Hepatocyte (in vitro differentiated cells): ENCODE data around the gene KCNQ5.

ENCODE experiments used
- EZH2 ChIP-seq: fragments of 200-600 bp; sonication (generic); IDR thresholded peaks from 2 replicates; pipeline ENCODE4 v1.6.1; 2016; ENCODE audit warnings: antibody characterized with exemption, mild to moderate bottlenecking, borderline replicate concordance
- EZH2phosphoT487 ChIP-seq: fragments of 200-600 bp; sonication (generic); IDR thresholded peaks from one replicate; pipeline ENCODE4 v1.6.1; 2018; ENCODE audit warnings: antibody characterized with exemption, mild to moderate bottlenecking, low read depth, moderate library complexity; ENCODE audit not compliant: unreplicated experiment, severe bottlenecking
- TF ChIP-seq, protein P1 (sequence below): fragments of 200-600 bp; sonication (generic); IDR thresholded peaks from 2 replicates; pipeline ENCODE4 v1.5.1; 2016; ENCODE audit warnings: antibody characterized with exemption, mild to moderate bottlenecking; ENCODE audit not compliant: poor library complexity

DNA sequence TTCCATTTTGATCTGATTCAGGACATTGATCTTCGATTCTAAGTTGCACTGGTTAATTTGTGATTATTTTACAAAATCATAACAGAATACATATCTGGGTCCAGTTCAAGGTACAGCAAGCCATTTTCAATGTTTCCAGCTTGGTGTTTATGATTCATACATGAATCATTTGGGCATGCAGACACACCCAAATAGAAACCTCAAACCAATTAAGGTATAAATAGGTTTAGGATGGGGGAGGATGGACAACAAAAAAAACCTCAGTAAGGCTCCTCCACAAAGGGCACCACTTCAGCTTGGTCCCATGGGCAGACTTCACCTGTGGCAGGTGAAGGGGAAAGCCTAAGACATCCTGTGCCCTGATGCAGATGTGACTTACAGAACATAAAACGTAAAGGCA is 410.7 kb downstream of the KCNQ5 start:
- TF ChIP-seq, protein P1, sequence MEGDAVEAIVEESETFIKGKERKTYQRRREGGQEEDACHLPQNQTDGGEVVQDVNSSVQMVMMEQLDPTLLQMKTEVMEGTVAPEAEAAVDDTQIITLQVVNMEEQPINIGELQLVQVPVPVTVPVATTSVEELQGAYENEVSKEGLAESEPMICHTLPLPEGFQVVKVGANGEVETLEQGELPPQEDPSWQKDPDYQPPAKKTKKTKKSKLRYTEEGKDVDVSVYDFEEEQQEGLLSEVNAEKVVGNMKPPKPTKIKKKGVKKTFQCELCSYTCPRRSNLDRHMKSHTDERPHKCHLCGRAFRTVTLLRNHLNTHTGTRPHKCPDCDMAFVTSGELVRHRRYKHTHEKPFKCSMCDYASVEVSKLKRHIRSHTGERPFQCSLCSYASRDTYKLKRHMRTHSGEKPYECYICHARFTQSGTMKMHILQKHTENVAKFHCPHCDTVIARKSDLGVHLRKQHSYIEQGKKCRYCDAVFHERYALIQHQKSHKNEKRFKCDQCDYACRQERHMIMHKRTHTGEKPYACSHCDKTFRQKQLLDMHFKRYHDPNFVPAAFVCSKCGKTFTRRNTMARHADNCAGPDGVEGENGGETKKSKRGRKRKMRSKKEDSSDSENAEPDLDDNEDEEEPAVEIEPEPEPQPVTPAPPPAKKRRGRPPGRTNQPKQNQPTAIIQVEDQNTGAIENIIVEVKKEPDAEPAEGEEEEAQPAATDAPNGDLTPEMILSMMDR: no peak
- TF ChIP-seq EZH2phosphoT487 (no peak), EZH2 (no peak)
